Activated effector memory CD4-positive, alpha-beta T cell treated with Interleukin-2 at 50 U/mL for 16 hours (primary cell): ENCODE results near the gene ZFYVE21.
"Not testable (repeated sequence)": the region's sequence is repeated elsewhere in the genome, so short reads cannot be mapped to it uniquely, and the experiment has no call there.

ENCODE experiments used
- DNase-seq: peaks from one replicate; pipeline ENCODE4 v3.0.0-alpha.2; 2020

ZFYVE21 gene

GRCh38 chr14:103772078-103772712, 56.6 kb downstream of the ZFYVE21 start:
- DNase-seq: no peak

- DNase-seq: no peak
Observed at GRCh38 chr14:103773521-103773920, 57.9 kb downstream of the ZFYVE21 start.

- no peak for DNase-seq
Observed at GRCh38 chr14:103775506-103775905, 59.9 kb downstream of the ZFYVE21 start.

- not testable (repeated sequence) for DNase-seq
Observed at GRCh38 chr14:103776319-103776718, 60.7 kb downstream of the ZFYVE21 start.

GRCh38 chr14:103782376-103782775, 66.8 kb downstream of the ZFYVE21 start:
- no peak for DNase-seq
